Measurements from ENCODE around the gene ALG9. TPM values are rescaled to one million over a fixed set of nuclear protein-coding genes. Genes with fewer than 3 reads are reported as not detected.

The ALG9 gene
- total RNA-seq, 1 donor from 2014 or later = 16.8 TPM

- H3K4me1 ChIP-seq = no peaks in the 10 kb centered on the region
- TF ChIP-seq CTCF (IDR thresholded peaks at IDR 0.05) = no peak
- no peak overlapping the region for H3K27ac ChIP-seq
- DNase-seq (ENCODE audit: low spot score in 2 of 2) = no peak
- no peaks in the 10 kb centered on the region for H3K9me3 ChIP-seq
- H3K36me3 ChIP-seq = peaks cover 57 to 90% of the 10 kb centered on the region in 2 donors
- H3K27me3 ChIP-seq = no peaks in the 10 kb centered on the region
- intact Hi-C loops (cut with DNase I) = no loop called here
- no peak overlapping the region for H3K4me3 ChIP-seq
Measured at GRCh38 chr11:111756097-111756496, 115.3 kb downstream of the ALG9 start.

- Histone ChIP-seq H3K27ac (no peak overlapping the region), H3K4me1 (peaks cover 0 to 13% of the 10 kb centered on the region in 2 donors), H3K9me3 (no peaks in the 10 kb centered on the region), H3K27me3 (no peaks in the 10 kb centered on the region), H3K36me3 (peaks cover 49 to 63% of the 10 kb centered on the region in 2 donors), H3K4me3 (no peak overlapping the region)
- no peak for DNase-seq (ENCODE audit: low spot score in 2 of 2)
- intact Hi-C loops (cut with DNase I) = no loop called here
- TF ChIP-seq CTCF (IDR thresholded peaks at IDR 0.05) = no peak
Measured at GRCh38 chr11:111749646-111750045, 121.7 kb downstream of the ALG9 start.

GRCh38 chr11:111748035-111748804 is 123.2 kb downstream of the ALG9 start:
- no peak for DNase-seq (ENCODE audit: low spot score in 2 of 2)
- no peak for TF ChIP-seq CTCF (IDR thresholded peaks at IDR 0.05)
- intact Hi-C loops (cut with DNase I) = no loop called here
- Histone ChIP-seq H3K4me3 (no peak overlapping the region), H3K9me3 (no peaks in the 10 kb centered on the region), H3K36me3 (peaks cover 36 to 58% of the 10 kb centered on the region in 2 donors), H3K27ac (peak overlapping the region; percentile 12 to 29), H3K27me3 (no peaks in the 10 kb centered on the region), H3K4me1 (peaks cover 0 to 16% of the 10 kb centered on the region in 2 donors)

GRCh38 chr11:111745719-111746504 is 125.5 kb downstream of the ALG9 start:
- intact Hi-C loops (cut with DNase I) = no loop called here
- Histone ChIP-seq H3K9me3 (no peaks in the 10 kb centered on the region), H3K4me3 (no peak overlapping the region), H3K36me3 (peaks cover 31 to 55% of the 10 kb centered on the region in 2 donors), H3K27ac (peak overlapping the region; percentile 50 to 72), H3K27me3 (no peaks in the 10 kb centered on the region), H3K4me1 (peaks cover 0 to 16% of the 10 kb centered on the region in 2 donors)
- no peak for DNase-seq (ENCODE audit: low spot score in 2 of 2)
- TF ChIP-seq CTCF (IDR thresholded peaks at IDR 0.05) = no peak

- Histone ChIP-seq H3K27me3 (no peaks in the 10 kb centered on the region), H3K4me1 (peaks cover 0 to 20% of the 10 kb centered on the region in 2 donors), H3K36me3 (peaks cover 23 to 43% of the 10 kb centered on the region in 2 donors), H3K27ac (no peak overlapping the region), H3K9me3 (no peaks in the 10 kb centered on the region), H3K4me3 (no peak overlapping the region)
- intact Hi-C loops (cut with DNase I) = no loop called here
- TF ChIP-seq CTCF (IDR thresholded peaks at IDR 0.05) = no peak
- DNase-seq (ENCODE audit: low spot score in 2 of 2) = no peak
Measured at GRCh38 chr11:111743700-111744099, 127.7 kb downstream of the ALG9 start.

Data from ascending aorta (tissue), 2 donors.